Measurements from ENCODE around the gene HPD.
"Not testable (repeated sequence)": the region's sequence is repeated elsewhere in the genome, so short reads cannot be mapped to it uniquely, and the experiment has no call there.

HPD gene

GRCh38 chr12:121858662-121859572 lies at the start of gene HPD:
TSS of gene HPD (minus strand) at chr12:121858859. CDS start at chr12:121858823, 36 bp downstream.
- peak; percentile 52 for DNase-seq (ENCODE audit: low read depth)

GRCh38 chr12:121905746-121906145 lies 47.1 kb upstream of the HPD start:
- no peak for DNase-seq (ENCODE audit: low read depth)

DNA sequence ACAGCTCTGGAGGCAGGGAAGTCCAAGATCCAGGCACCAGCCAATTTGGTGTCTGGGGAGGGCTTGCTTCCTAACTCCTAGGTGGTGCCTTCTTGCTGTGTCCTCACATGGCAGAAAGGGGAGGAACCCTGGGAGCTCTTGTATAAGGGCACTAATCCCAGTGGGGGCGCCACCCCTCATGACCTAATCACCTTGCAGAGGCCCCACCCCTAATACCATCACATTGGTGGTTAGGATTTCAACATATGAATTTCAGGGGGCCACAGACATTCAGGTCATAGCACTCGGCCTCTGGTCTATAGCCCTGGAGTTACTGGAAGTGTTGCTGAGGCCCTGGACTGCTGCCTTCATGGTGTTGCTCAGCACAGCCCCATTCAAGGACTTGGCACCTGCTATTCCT lies 44.5 kb upstream of the HPD start:
- DNase-seq (ENCODE audit: low read depth) = no peak

GRCh38 chr12:121899590-121899989 lies 40.9 kb upstream of the HPD start:
- no peak for DNase-seq (ENCODE audit: low read depth)

GRCh38 chr12:121898287-121898686 lies 39.6 kb upstream of the HPD start:
- DNase-seq (ENCODE audit: low read depth) = no peak

GRCh38 chr12:121894633-121895032 lies 36.0 kb upstream of the HPD start:
- no peak for DNase-seq (ENCODE audit: low read depth)

GRCh38 chr12:121893961-121894460 lies 35.4 kb upstream of the HPD start:
- DNase-seq (ENCODE audit: low read depth) = no peak

GRCh38 chr12:121892673-121893561 lies 34.3 kb upstream of the HPD start:
- no peak for DNase-seq (ENCODE audit: low read depth)

- not testable (repeated sequence) for DNase-seq (ENCODE audit: low read depth)
Measured at GRCh38 chr12:121889661-121890060, 31.0 kb upstream of the HPD start.

- no peak for DNase-seq (ENCODE audit: low read depth)
Measured at GRCh38 chr12:121889274-121889624, 30.6 kb upstream of the HPD start.

GRCh38 chr12:121888478-121889273 lies 30.0 kb upstream of the HPD start, which contains the start of gene PSMD9:
TSS of gene PSMD9 (plus strand) at chr12:121888790. CDS start at chr12:121888857, 67 bp downstream.
- DNase-seq (ENCODE audit: low read depth) = peak; percentile 89

DNA sequence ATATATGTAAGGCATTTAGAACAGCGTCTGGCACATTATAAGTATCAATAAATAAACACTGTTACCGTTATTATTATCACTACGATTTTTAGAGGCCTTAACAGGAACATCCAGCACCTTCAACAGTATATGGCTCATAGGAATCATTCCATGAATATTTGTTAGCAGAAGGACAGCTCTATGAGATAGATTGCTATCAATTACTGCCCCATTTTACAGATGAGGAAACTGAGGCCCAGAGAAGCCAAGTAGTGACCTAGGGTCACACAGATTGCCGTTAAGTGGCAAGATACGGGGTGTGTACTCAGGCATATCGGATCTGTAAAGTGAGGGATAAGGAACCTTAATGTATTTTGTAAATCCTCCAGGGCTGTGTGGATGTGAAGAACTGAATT lies 29.4 kb upstream of the HPD start:
- DNase-seq (ENCODE audit: low read depth) = no peak

- not testable (repeated sequence) for DNase-seq (ENCODE audit: low read depth)
Measured at GRCh38 chr12:121885129-121885528, 26.5 kb upstream of the HPD start.

DNA sequence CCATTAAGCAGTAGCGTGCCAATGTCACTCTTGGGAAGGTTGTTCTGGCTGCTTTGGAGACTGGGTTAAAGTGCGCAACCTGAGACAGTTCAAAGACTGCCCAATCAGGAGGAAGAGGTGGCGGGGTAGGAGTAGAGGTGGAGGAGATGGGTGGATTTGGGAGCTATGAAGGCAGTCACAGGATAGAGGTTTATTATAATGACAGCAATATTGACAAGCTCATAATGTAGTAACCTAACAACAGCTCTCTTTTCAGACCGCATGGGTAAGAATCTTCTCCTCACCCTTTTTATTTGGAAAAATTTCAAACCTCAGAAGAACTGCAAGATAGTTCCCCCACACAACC lies 24.6 kb upstream of the HPD start:
- DNase-seq (ENCODE audit: low read depth) = no peak

DNA sequence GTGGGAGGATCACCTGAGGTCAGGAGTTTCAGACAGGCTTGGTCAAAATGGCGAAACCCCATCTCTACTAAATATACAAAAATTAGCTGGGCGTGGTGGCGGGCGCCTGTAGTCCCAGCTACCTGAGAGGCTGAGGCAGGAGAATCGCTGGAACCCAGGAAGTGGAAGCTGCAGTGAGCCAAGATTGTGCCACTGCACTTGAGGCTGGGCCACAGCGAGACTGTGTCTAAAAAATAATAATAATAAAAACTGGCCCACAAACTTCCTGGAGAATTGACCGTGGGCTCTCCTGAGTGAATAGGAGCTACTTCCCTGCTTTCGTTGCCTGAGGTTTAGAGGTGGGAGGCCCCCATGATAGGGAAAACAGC lies 17.4 kb upstream of the HPD start:
- not testable (repeated sequence) for DNase-seq (ENCODE audit: low read depth)

DNA sequence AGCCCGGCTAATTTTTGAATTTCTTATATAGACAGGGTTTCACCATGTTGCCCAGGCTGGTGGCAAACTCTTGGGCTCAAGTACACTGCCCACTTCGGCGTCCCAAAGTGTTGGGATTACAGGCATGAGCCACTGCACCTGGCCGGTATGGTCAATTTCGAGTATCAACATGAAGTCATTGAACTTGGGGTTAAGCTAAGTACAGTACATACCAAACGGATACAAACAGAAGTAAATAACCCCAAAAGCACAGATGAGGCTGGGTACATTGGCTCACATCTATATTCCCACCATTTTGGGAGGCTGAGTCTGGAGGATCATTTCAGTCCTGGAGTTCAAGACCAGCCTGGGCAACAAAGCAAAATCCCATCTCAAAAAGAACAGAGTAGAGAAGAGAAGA lies 16.9 kb upstream of the HPD start:
- no peak for DNase-seq (ENCODE audit: low read depth)

DNA sequence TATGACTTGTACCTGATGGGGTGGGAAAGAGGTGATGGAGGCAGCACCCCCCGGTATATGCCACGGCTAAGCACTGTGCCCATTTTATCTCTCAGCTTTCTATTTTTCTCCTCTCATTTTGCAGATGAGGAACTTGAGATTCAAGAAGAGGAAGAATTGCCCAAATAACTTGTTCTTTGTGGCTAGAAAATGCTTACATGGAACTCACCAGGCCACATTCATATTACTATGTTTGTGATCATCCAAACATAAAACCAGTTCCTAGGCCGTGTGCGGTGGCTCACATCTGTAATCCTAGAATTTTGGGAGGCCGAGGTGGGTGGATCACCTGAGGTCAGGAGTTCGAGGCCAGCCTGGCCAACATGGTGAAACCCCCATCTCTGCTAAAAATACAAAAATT lies 15.4 kb upstream of the HPD start:
- DNase-seq (ENCODE audit: low read depth) = no peak

GRCh38 chr12:121873216-121873569 lies 14.5 kb upstream of the HPD start:
- no peak for DNase-seq (ENCODE audit: low read depth)

DNA sequence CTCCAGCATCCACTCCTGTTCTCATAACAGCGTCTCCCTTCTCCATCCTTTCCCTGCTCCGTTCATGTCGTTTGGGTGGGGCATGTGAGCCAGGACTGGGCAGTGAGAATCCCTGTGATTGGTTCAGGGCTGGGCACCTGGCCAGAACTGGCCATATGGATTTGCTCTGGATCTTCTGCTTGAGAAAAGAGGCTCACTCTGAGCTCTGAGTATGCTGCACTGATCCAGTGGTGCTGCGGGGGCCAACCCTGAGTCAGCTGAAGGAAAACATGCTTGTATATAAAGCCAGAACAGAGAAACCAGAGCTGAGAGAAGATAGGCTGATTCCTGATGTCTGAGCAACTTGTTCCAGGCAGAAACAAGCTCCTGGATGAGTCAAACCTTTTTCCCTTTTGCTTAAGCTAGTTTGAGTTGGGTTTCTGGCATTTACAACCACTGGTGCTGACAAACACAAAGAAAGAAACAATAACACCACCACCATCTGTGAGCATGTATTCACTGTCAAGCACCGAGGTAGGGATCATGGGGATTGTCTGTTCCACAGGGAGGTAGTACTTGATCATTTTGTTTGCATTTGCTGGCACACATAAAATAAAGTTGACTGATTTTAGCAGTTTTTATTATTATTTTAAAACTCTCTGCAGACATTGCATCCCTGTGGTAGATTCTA lies 14.0 kb upstream of the HPD start:
- peak; percentile 72 for DNase-seq (ENCODE audit: low read depth)

- no peak for DNase-seq (ENCODE audit: low read depth)
Measured at GRCh38 chr12:121871467-121871866, 12.8 kb upstream of the HPD start.

DNA sequence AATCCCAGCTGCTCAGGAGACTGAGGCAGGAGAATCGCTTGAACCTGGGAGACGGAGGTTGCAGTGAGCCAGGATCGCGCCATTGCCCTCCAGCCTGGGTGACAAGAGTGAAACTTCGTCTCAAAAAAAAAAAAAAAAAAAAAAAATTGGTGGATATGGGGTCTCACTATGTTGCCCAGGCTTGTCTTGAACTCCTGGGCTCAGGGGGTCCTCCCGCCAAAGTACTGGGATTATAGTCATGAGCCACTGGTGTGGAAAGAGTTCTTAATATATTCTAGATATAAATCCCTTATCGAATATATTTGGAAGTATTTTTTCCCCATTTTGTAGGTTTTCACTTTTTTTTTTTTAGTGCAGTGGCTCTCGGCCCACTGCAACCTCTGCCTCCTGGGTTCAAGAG lies 10.6 kb upstream of the HPD start:
- not testable (repeated sequence) for DNase-seq (ENCODE audit: low read depth)

DNA sequence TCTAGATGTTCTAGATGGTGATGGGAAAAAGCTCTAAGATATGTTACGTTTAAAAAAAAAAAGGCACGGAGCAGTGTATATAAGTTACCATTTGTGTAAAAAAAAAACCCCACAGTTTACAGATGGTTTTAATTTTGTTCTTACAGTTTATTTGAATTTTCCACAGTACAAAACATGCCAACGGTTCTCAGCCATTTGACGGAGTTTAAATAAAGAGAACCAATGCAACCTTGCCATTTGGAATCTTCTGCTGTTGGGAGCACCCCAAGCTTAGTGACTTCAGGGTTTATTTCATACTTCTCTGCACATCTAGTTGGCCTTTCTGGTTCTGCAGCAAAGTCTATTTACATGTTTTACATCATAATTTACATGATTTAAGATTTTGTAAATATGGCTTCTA lies 7.7 kb upstream of the HPD start:
- no peak for DNase-seq (ENCODE audit: low read depth)
